ENCODE results near the gene TSPAN17. TPM values are rescaled to one million over a fixed set of nuclear protein-coding genes. Genes with fewer than 3 reads are reported as not detected.

The TSPAN17 gene
- total RNA-seq, 2 donors from 2014 or later, result 30.5 to 36.1 TPM

DNA sequence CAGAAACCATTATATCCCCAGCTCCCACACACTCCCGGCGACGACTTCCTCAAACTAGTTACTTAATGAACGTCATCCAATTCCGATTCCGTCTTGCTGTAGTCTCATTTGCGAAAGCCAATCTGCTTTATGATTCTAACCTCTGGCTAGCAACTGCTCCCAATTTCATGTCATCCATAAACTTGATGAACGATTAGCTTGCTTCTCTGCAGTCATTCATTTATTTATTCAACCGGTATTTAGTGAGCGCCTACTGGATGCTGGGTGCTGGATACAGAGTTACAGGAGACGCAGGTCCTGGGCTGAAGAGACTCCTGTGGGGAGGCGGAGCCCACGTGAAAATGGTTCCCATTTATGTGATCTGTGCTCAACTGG, 46.2 kb downstream of the TSPAN17 start:
- intact Hi-C loops (cut with DNase I), result no loop called here
- TF ChIP-seq CTCF (IDR thresholded peaks at IDR 0.05), result no peak
- Histone ChIP-seq H3K4me3 (no peak overlapping the region), H3K27ac (no peak overlapping the region), H3K9me3 (no peaks in the 10 kb centered on the region), H3K27me3 (no peaks in the 10 kb centered on the region), H3K4me1 (peaks cover 8% of the 10 kb centered on the region), H3K36me3 (no peaks in the 10 kb centered on the region), H3K9ac (ENCODE audit: low read depth in 2 of 2, low read length in 2 of 2) (peak overlapping the region in 1 of 2 donors; percentile 61)
- DNase-seq, result peak; percentile 31

DNA sequence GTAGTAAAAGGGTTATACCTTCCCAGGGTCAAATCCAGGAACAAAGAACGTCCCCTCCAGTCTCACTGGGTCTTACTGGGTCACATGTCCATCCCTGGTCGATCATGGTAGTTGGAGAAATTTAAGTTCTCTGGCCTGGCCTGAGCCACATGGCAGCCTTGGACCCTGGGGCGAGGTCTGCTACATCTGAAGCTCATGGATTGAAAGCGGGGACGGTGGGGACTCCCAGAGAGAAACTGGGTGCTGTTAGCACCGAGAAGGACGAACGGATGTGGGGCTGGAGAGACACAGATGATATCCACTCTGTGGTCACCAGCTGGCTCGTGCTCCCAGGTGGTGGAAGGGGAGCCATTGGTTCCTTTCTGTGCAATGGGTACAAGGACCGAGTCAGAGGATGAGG, 46.9 kb downstream of the TSPAN17 start:
- Histone ChIP-seq H3K9ac (ENCODE audit: low read depth in 2 of 2, low read length in 2 of 2) (no peak overlapping the region), H3K4me1 (peaks cover 8% of the 10 kb centered on the region), H3K36me3 (no peaks in the 10 kb centered on the region), H3K27me3 (no peaks in the 10 kb centered on the region), H3K4me3 (no peak overlapping the region), H3K9me3 (no peaks in the 10 kb centered on the region), H3K27ac (no peak overlapping the region)
- no peak for DNase-seq
- no peak for TF ChIP-seq CTCF (IDR thresholded peaks at IDR 0.05)
- intact Hi-C loops (cut with DNase I), result no loop called here

DNA sequence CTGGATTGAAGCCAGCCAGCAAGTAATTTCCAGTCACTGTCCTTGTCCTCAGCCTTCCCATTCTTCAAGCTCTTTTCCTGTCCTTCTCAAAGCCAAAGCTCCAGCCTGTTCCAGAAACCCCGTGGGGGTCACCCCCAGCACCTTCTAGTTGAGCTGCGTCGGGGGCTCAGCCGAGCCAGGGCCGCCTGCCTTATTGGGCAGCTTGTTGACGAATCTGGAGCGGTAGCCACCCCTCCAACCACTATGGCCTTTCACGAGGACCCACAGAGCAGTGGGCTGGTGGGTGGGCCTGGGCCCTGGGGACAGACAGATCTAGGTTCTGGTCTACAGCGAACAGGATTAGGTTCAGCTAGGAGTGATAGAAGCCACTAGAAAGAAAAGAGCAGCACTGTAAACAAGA, 47.3 kb downstream of the TSPAN17 start:
- intact Hi-C loops (cut with DNase I), result no loop called here
- Histone ChIP-seq H3K9ac (ENCODE audit: low read depth in 2 of 2, low read length in 2 of 2) (no peak overlapping the region), H3K9me3 (no peaks in the 10 kb centered on the region), H3K36me3 (no peaks in the 10 kb centered on the region), H3K4me3 (no peak overlapping the region), H3K27me3 (no peaks in the 10 kb centered on the region), H3K4me1 (peaks cover 8% of the 10 kb centered on the region), H3K27ac (no peak overlapping the region)
- no peak for TF ChIP-seq CTCF (IDR thresholded peaks at IDR 0.05)
- no peak for DNase-seq

DNA sequence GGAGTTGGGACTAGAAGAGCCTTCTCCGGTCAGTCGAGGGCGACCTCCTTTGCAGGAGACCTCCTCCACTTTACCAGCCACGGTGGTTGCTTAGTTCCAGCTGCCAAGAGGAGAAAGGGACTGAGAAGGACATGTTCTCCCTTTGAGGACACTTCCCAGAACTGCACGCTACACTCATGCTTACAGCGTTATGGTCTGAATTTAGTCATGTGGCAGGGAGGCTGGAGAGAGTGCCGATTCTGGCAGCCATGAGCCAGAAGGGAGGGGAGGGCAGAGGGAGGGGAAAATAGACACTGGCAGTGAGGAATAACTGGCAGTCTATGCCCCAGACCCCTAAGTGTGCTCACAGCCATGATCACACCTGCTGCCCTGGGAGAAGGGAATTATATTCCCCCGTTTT, 47.8 kb downstream of the TSPAN17 start:
- H3K4me1 ChIP-seq, result peaks cover 8% of the 10 kb centered on the region
- no peak for DNase-seq
- intact Hi-C loops (cut with DNase I), result no loop called here
- H3K9me3 ChIP-seq, result no peaks in the 10 kb centered on the region
- no peak overlapping the region for H3K9ac ChIP-seq (ENCODE audit: low read depth in 2 of 2, low read length in 2 of 2)
- H3K36me3 ChIP-seq, result no peaks in the 10 kb centered on the region
- H3K27me3 ChIP-seq, result no peaks in the 10 kb centered on the region
- H3K27ac ChIP-seq, result no peak overlapping the region
- no peak for TF ChIP-seq CTCF (IDR thresholded peaks at IDR 0.05)
- no peak overlapping the region for H3K4me3 ChIP-seq

GRCh38 chr5:176697267-176697933, 50.1 kb downstream of the TSPAN17 start:
- Histone ChIP-seq H3K27me3 (no peaks in the 10 kb centered on the region), H3K4me3 (no peak overlapping the region), H3K36me3 (no peaks in the 10 kb centered on the region), H3K9me3 (no peaks in the 10 kb centered on the region), H3K4me1 (peaks cover 8% of the 10 kb centered on the region), H3K27ac (no peak overlapping the region), H3K9ac (ENCODE audit: low read depth in 2 of 2, low read length in 2 of 2) (no peak overlapping the region)
- TF ChIP-seq CTCF (IDR thresholded peaks at IDR 0.05), result no peak
- DNase-seq, result no peak
- intact Hi-C loops (cut with DNase I), result no loop called here

All from colonic mucosa (tissue), 4 donors.